K562 (cell line): Measurements from ENCODE around the gene MARCKSL1. TPM values are rescaled to one million over a fixed set of nuclear protein-coding genes. Genes with fewer than 3 reads are reported as not detected.
A peak's percentile ranks its signal among the peaks of the same experiment; 100 is the strongest.

Experiments used
- CBX1 ChIP-seq: sonication (generic); IDR thresholded peaks from 2 replicates; pipeline ENCODE4 v1.6.1; 2016; ENCODE audit warnings: antibody characterized with exemption, low read depth, mild to moderate bottlenecking
- CTBP1 ChIP-seq: fragments of 450-650 bp; IDR thresholded peaks from 2 replicates; pipeline ENCODE4 v1.6.1; 2016; ENCODE audit warnings: borderline replicate concordance
- GTF2A2 ChIP-seq: IDR thresholded peaks from 2 replicates; pipeline ENCODE4 v1.6.1; 2016; ENCODE audit warnings: mild to moderate bottlenecking, missing genetic modification characterization, missing compliant biosample characterization
- HNRNPL ChIP-seq: fragments of 200-400 bp; formaldehyde crosslinking; IDR thresholded peaks from 2 replicates; pipeline ENCODE4 v1.6.1; 2017; ENCODE audit warnings: low read depth, mild to moderate bottlenecking, low read length
- KAT7 ChIP-seq: sonication (generic); formaldehyde crosslinking; IDR thresholded peaks from 2 replicates; pipeline ENCODE4 v1.8.0; 2022; ENCODE audit warnings: missing genetic modification reagents, mild to moderate bottlenecking, borderline replicate concordance
- NELFE ChIP-seq: IDR thresholded peaks from 2 replicates; pipeline ENCODE4 v1.6.1; 2011; ENCODE audit warnings: mild to moderate bottlenecking; ENCODE audit not compliant: insufficient read depth, insufficient read length
- PCBP2 ChIP-seq: fragments of 200-400 bp; formaldehyde crosslinking; IDR thresholded peaks from 2 replicates; pipeline ENCODE4 v1.6.1; 2018; ENCODE audit warnings: low read length, low read depth, mild to moderate bottlenecking, moderate library complexity; ENCODE audit not compliant: poor library complexity, severe bottlenecking
- PRPF4 ChIP-seq: fragments of 200-400 bp; formaldehyde crosslinking; IDR thresholded peaks from one replicate; pipeline ENCODE4 v1.6.1; 2017; ENCODE audit warnings: low read length, low read depth, mild to moderate bottlenecking; ENCODE audit not compliant: insufficient read depth, poor library complexity, severe bottlenecking
- RBFOX2 ChIP-seq: fragments of 200-400 bp; formaldehyde crosslinking; IDR thresholded peaks from 2 replicates; pipeline ENCODE4 v1.6.1; 2017; ENCODE audit warnings: low read depth, mild to moderate bottlenecking, low read length, moderate library complexity
- RBM22 ChIP-seq: fragments of 200-400 bp; formaldehyde crosslinking; IDR thresholded peaks from 2 replicates; pipeline ENCODE4 v1.6.1; 2018; ENCODE audit warnings: low read length, low read depth; ENCODE audit not compliant: poor library complexity, severe bottlenecking
- RERE ChIP-seq: sonication (generic); formaldehyde crosslinking; IDR thresholded peaks from 2 replicates; pipeline ENCODE4 v1.8.0; 2023; ENCODE audit warnings: missing genetic modification reagents, mild to moderate bottlenecking, borderline replicate concordance
- RFX5 ChIP-seq: IDR thresholded peaks from 2 replicates; pipeline ENCODE4 v1.6.1; 2011; ENCODE audit warnings: low read depth, mild to moderate bottlenecking, improper control_type of control experiment, low read length
- THRAP3 ChIP-seq: fragments of 450-650 bp; IDR thresholded peaks from 2 replicates; pipeline ENCODE4 v1.6.1; 2016; ENCODE audit warnings: mild to moderate bottlenecking, inconsistent platforms, borderline replicate concordance
- TOE1 ChIP-seq, 2 experiments: fragments of 450-650 bp in 1 of 2; sonication (generic) in 1 of 2; formaldehyde crosslinking in 1 of 2; IDR thresholded peaks; 2 replicates each; pipeline versions ENCODE4 v1.7.1 to v1.8.0; 2016 to 2022; ENCODE audit warnings: borderline replicate concordance in 2 of 2, mild to moderate bottlenecking in 2 of 2, antibody characterized with exemption in 1 of 2, inconsistent platforms in 1 of 2, low read depth in 1 of 2, missing genetic modification reagents in 1 of 2, moderate library complexity in 1 of 2
- ZNF408 ChIP-seq: fragments of 250-450 bp; sonication (Bioruptor Pico); IDR thresholded peaks from 2 replicates; pipeline ENCODE4 v1.4.0; 2020; ENCODE audit warnings: low read depth, mild to moderate bottlenecking, moderate library complexity
- ZNF431 ChIP-seq: sonication (generic); formaldehyde crosslinking; IDR thresholded peaks from 2 replicates; pipeline ENCODE4 v1.8.0; 2022; ENCODE audit warnings: mild to moderate bottlenecking, missing genetic modification reagents
- ZNF589 ChIP-seq: fragments of 200-800 bp; sonication (Bioruptor generic); IDR thresholded peaks from 2 replicates; pipeline ENCODE4 v1.6.1; 2016; ENCODE audit warnings: low read depth, missing genetic modification characterization, missing compliant biosample characterization
- polyA plus RNA-seq, 8 experiments: library from polyadenylated mRNA; depleted of rRNA in 4 of 8; stranded (reverse) in 5 of 8; unstranded in 3 of 8; fragments of >200 nt; fragmentation: Nextera tagmentation in 2 of 8; fragmentation: Illumina TruSeq in 1 of 8; extraction: Ambion mirVana in 2 of 8; extraction: Trizol in 1 of 8; gene quantifications; 2 replicates each; pipeline versions ENCODE4 v1.2.1 to v1.2.3, GENCODE V29; 2011 to 2014; ENCODE audit warnings: inconsistent platforms in 1 of 8, missing spikeins in 1 of 8
- total RNA-seq, 7 experiments: library from RNA; depleted of rRNA in 6 of 7; stranded (reverse); fragments of >200 nt in 6 of 7; fragmentation: Illumina TruSeq in 2 of 7; extraction: Trizol in 2 of 7; gene quantifications; 2 replicates each; pipeline versions ENCODE4 v1.2.1 to v1.2.3, GENCODE V29; 2011 to 2021; ENCODE audit warnings: low replicate concordance in 1 of 7

The MARCKSL1 gene
- total and polyA plus RNA-seq, 9 of the 15 experiments (the other 6 are each of a cell fraction or from before 2014, with no cell fraction given) = 14.7 to 325 (median 155) TPM

GRCh38 chr1:32335790-32336590 lies at the start of gene MARCKSL1 (continued):
- TF ChIP-seq RERE (CRISPR knock-in tag) (peak; percentile 67; the same call in 1 of the 2 replicates), CBX1 (0 out of 2 replicates have a peak, but pooled peaks have one; percentile 66), RBFOX2 (peak; percentile 95), CTBP1 (peak; percentile 58), GTF2A2 (tag) (peak; percentile 92), PRPF4 (peak; percentile 97), PCBP2 (peak; percentile 84), RFX5 (peak; percentile 21; the same call in 1 of the 2 replicates), HNRNPL (0 out of 2 replicates have a peak, but pooled peaks have one; percentile 73), THRAP3 (no peak), ZNF431 (CRISPR knock-in tag) (0 out of 2 replicates have a peak, but pooled peaks have one; percentile 30), ZNF408 (CRISPR knock-in tag) (no peak), RBM22 (peak; percentile 83), NELFE (peak; percentile 61), ZNF589 (CRISPR knock-in tag) (no peak), TOE1 (IDR thresholded peaks at IDR 0.05; ENCODE audit: borderline replicate concordance) (no peak), TOE1 (CRISPR knock-in tag; IDR thresholded peaks at IDR 0.05; ENCODE audit: borderline replicate concordance, low read depth) (no peak), KAT7 (peak; percentile 88; the same call in 1 of the 2 replicates)
